Karpas-422 (cell line): ENCODE data around the gene NUP62CL. TPM values are rescaled to one million over a fixed set of nuclear protein-coding genes. Genes with fewer than 3 reads are reported as not detected.
"Not testable (repeated sequence)": the region's sequence is repeated elsewhere in the genome, so short reads cannot be mapped to it uniquely, and the experiment has no call there.

Experiments used
- DNase-seq: peaks from one replicate; pipeline ENCODE4 v3.0.0-alpha.2; 2015
- H2AFZ ChIP-seq: fragments of 200-600 bp; sonication (generic); 2 replicates; pipeline ENCODE4 v1.6.1; 2014; ENCODE audit warnings: antibody characterized with exemption, low read length, mixed read lengths
- H3K27ac ChIP-seq: fragments of 200-600 bp; sonication (generic); 2 replicates; pipeline ENCODE4 v1.5.1; 2014; ENCODE audit warnings: mild to moderate bottlenecking, low read length, moderate library complexity
- H3K27me3 ChIP-seq: fragments of 200-600 bp; sonication (generic); 2 replicates; pipeline ENCODE4 v1.6.1; 2014; ENCODE audit warnings: low read length, mixed read lengths
- H3K36me3 ChIP-seq: fragments of 200-600 bp; sonication (generic); 2 replicates; pipeline ENCODE4 v1.6.1; 2014; ENCODE audit warnings: low read length, mixed read lengths; ENCODE audit not compliant: insufficient read depth
- H3K4me1 ChIP-seq: fragments of 200-600 bp; sonication (generic); 2 replicates; pipeline ENCODE4 v1.6.1; 2014; ENCODE audit warnings: mild to moderate bottlenecking, low read length, mixed read lengths
- H3K4me2 ChIP-seq: fragments of 200-600 bp; sonication (generic); 2 replicates; pipeline ENCODE4 v1.6.1; 2014; ENCODE audit warnings: low read length, low read depth, mild to moderate bottlenecking; ENCODE audit not compliant: poor library complexity, severe bottlenecking
- H3K4me3 ChIP-seq: fragments of 200-600 bp; sonication (generic); 2 replicates; pipeline ENCODE4 v1.5.1; 2014; ENCODE audit warnings: mild to moderate bottlenecking, antibody characterized with exemption, low read length, mixed read lengths
- H3K79me2 ChIP-seq: fragments of 200-600 bp; sonication (generic); 2 replicates; pipeline ENCODE4 v1.6.1; 2014; ENCODE audit warnings: mild to moderate bottlenecking, low read length, mixed read lengths
- H3K9ac ChIP-seq: fragments of 200-600 bp; sonication (generic); 2 replicates; pipeline ENCODE4 v1.6.0; 2014; ENCODE audit warnings: low read length
- H3K9me2 ChIP-seq: fragments of 200-600 bp; sonication (generic), shearing (Covaris generic); replicated peaks from 2 replicates; pipeline ENCODE4 v1.6.0; 2014; ENCODE audit warnings: mild to moderate bottlenecking, low read length, moderate library complexity; ENCODE audit not compliant: insufficient read depth
- H3K9me3 ChIP-seq: fragments of 300-700, 200-600 bp; sonication (generic); 2 replicates; pipeline ENCODE4 v1.6.1; 2014; ENCODE audit warnings: low read length, mixed read lengths
- H4K20me1 ChIP-seq: fragments of 200-600 bp; sonication (generic); 2 replicates; pipeline ENCODE4 v1.6.1; 2014; ENCODE audit warnings: mild to moderate bottlenecking, antibody characterized with exemption, low read length, low read depth; ENCODE audit not compliant: insufficient read depth
- total RNA-seq: library from RNA; depleted of rRNA; stranded (reverse); fragments of >200 nt; shearing (Covaris generic); gene quantifications from 2 replicates; pipeline ENCODE4 v1.2.3, GENCODE V29; 2014; ENCODE audit warnings: low replicate concordance

The NUP62CL gene
- total RNA-seq, 1 experiment from 2014 or later, result 21.2 TPM

DNA sequence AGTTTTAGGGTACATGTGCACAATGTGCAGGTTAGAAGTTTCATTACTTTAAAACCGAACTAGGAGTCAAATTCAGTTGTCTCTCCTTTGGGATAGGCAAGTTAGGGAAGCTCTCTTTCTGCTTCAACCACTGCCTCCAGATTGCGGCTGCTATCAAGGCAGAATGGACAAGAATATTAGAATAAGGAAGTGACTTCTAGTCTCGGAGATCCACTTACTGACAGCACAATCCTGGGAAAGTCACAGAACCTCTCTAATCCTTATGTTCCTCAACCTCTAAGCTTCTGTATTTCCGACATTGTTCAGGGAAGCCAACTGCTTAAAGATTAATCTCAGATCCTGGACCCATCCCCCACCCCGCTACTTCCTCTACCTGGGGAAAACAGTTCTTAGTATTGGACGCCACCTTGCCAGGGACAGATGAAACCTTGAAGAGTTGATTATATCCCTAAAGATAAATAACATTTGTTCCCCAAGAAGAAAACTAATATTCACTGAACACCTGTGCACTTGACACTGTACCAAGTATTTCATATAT, 2.1 kb downstream of the NUP62CL start:
- H3K9me2 ChIP-seq, result no peaks in the 10 kb centered on the region
- DNase-seq, result no peak
- H3K4me1 ChIP-seq, result peaks cover 10% of the 10 kb centered on the region
- no peak overlapping the region for H3K4me2 ChIP-seq
- H3K4me3 ChIP-seq, result no peak overlapping the region
- H4K20me1 ChIP-seq, result no peaks in the 10 kb centered on the region
- H3K9me3 ChIP-seq, result no peaks in the 10 kb centered on the region
- H3K27me3 ChIP-seq, result no peaks in the 10 kb centered on the region
- H2AFZ ChIP-seq, result no peak overlapping the region
- H3K79me2 ChIP-seq, result no peaks in the 10 kb centered on the region; the same call in 1 of the 2 replicates
- H3K9ac ChIP-seq, result no peak overlapping the region
- H3K27ac ChIP-seq, result no peak overlapping the region
- H3K36me3 ChIP-seq, result no peaks in the 10 kb centered on the region

DNA sequence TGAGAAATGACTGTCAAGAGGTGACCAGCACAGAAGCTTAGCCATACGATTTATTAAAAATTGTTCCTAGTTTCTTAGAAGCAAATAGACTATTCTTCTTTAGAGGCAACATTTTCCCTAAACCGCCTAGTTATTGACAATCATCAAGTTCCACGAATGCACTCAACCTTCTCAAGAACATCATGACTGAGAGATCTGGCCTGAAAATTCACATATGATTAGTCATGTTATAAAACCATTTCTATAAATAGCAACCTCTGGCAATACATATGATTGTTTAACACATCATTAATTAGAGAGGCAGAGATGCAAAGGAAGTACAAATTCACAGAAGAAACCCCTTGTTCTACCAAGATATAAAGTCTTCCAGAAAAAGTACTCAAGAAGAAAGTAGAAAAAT, 6.7 kb downstream of the NUP62CL start:
- H3K4me3 ChIP-seq, result no peak overlapping the region
- H3K36me3 ChIP-seq, result no peaks in the 10 kb centered on the region
- H3K79me2 ChIP-seq, result no peaks in the 10 kb centered on the region
- H3K9ac ChIP-seq, result no peak overlapping the region
- no peak overlapping the region for H3K4me2 ChIP-seq
- H2AFZ ChIP-seq, result no peak overlapping the region
- H3K27me3 ChIP-seq, result no peaks in the 10 kb centered on the region
- H3K27ac ChIP-seq, result no peak overlapping the region
- no peak for DNase-seq
- no peaks in the 10 kb centered on the region for H4K20me1 ChIP-seq
- H3K4me1 ChIP-seq, result no peaks in the 10 kb centered on the region
- H3K9me2 ChIP-seq, result no peaks in the 10 kb centered on the region
- no peaks in the 10 kb centered on the region for H3K9me3 ChIP-seq

DNA sequence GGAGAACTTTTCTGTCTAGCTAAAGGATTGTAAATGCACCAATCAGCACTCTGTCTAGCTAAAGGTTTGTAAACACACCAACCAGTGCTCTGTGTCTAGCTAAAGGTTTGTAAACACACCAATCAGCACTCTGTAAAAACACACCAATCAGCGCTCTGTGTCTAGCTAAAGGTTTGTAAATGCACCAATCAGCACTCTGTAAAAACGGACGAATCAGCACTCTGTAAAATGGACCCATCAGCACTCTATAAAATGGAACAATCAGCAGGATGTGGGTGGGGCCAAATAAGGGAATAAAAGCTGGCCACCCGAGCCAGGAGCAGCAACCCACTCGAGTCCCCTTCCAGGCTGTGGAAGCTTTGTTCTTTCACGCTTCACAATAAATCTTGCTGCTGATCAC, 8.2 kb downstream of the NUP62CL start:
- not testable (repeated sequence) for H4K20me1 ChIP-seq, H2AFZ ChIP-seq, H3K27me3 ChIP-seq, H3K27ac ChIP-seq, H3K9me3 ChIP-seq, H3K4me3 ChIP-seq, H3K36me3 ChIP-seq, H3K4me1 ChIP-seq, DNase-seq, H3K79me2 ChIP-seq, H3K9ac ChIP-seq, H3K4me2 ChIP-seq, H3K9me2 ChIP-seq

DNA sequence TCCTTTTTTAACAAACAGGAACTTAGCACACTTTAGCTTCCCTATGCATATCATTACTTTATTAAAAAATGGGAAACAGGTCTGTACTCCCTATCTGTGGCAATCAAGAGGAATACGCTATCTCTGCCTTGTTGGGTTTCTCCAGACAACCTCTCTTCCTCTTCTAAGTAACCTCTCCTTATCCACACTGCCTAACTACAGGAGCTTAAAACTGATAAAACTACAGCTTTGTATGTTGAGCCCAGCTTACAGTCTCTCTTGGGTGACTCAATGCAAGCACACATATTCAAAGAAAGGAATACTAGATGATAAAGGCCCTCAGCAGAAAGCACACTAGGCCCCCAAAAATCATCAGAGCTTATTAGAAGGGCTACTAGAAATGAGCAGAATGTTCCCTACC, 8.9 kb downstream of the NUP62CL start:
- H2AFZ ChIP-seq, result no peak overlapping the region
- H3K9ac ChIP-seq, result no peak overlapping the region
- H3K9me2 ChIP-seq, result no peaks in the 10 kb centered on the region
- no peaks in the 10 kb centered on the region for H3K79me2 ChIP-seq
- no peak overlapping the region for H3K4me3 ChIP-seq
- H3K36me3 ChIP-seq, result no peaks in the 10 kb centered on the region
- no peaks in the 10 kb centered on the region for H4K20me1 ChIP-seq
- H3K4me2 ChIP-seq, result no peak overlapping the region
- no peak overlapping the region for H3K27ac ChIP-seq
- DNase-seq, result no peak
- H3K27me3 ChIP-seq, result no peaks in the 10 kb centered on the region
- no peaks in the 10 kb centered on the region for H3K9me3 ChIP-seq
- no peaks in the 10 kb centered on the region for H3K4me1 ChIP-seq

GRCh38 chrX:107171369-107172102, 34.7 kb downstream of the NUP62CL start:
- Histone ChIP-seq H3K36me3 (no peaks in the 10 kb centered on the region), H3K79me2 (no peaks in the 10 kb centered on the region), H3K9me3 (no peaks in the 10 kb centered on the region), H4K20me1 (no peaks in the 10 kb centered on the region), H3K9ac (no peak overlapping the region), H3K27ac (no peak overlapping the region), H3K27me3 (no peaks in the 10 kb centered on the region), H2AFZ (no peak overlapping the region), H3K4me3 (no peak overlapping the region), H3K4me1 (no peaks in the 10 kb centered on the region), H3K9me2 (no peaks in the 10 kb centered on the region), H3K4me2 (no peak overlapping the region)
- no peak for DNase-seq

DNA sequence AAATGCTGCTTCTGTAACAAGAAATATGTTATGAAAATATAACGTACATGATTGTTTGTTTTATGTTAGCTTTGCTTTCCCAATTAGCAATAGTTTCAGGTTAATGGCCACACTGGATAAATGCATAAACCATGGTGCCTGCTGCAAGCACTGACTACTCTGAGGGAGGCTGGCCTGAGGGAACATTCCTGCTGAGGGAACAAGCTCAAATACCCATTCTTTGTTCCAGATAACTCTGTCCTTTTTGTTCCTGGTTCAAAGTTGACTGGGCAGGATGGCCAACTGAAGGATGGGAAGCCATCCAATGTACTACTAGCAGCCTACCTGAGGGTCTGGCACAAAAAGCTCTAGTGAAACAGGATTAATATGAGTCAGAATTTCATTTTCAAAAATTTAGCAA, 37.5 kb downstream of the NUP62CL start:
- H4K20me1 ChIP-seq, result no peaks in the 10 kb centered on the region
- no peak overlapping the region for H3K4me2 ChIP-seq
- no peaks in the 10 kb centered on the region for H3K27me3 ChIP-seq
- H2AFZ ChIP-seq, result no peak overlapping the region
- no peaks in the 10 kb centered on the region for H3K79me2 ChIP-seq
- no peaks in the 10 kb centered on the region for H3K9me3 ChIP-seq
- DNase-seq, result no peak
- no peaks in the 10 kb centered on the region for H3K9me2 ChIP-seq
- no peak overlapping the region for H3K4me3 ChIP-seq
- H3K4me1 ChIP-seq, result peaks cover 5% of the 10 kb centered on the region
- H3K36me3 ChIP-seq, result no peaks in the 10 kb centered on the region
- H3K9ac ChIP-seq, result no peak overlapping the region
- no peak overlapping the region for H3K27ac ChIP-seq

- H3K4me1 ChIP-seq, result peaks cover 5% of the 10 kb centered on the region
- no peaks in the 10 kb centered on the region for H4K20me1 ChIP-seq
- no peaks in the 10 kb centered on the region for H3K9me3 ChIP-seq
- H3K27me3 ChIP-seq, result no peaks in the 10 kb centered on the region
- no peak for DNase-seq
- H3K4me3 ChIP-seq, result no peak overlapping the region
- no peaks in the 10 kb centered on the region for H3K9me2 ChIP-seq
- no peak overlapping the region for H3K4me2 ChIP-seq
- H3K79me2 ChIP-seq, result no peaks in the 10 kb centered on the region
- no peak overlapping the region for H2AFZ ChIP-seq
- H3K9ac ChIP-seq, result no peak overlapping the region
- no peaks in the 10 kb centered on the region for H3K36me3 ChIP-seq
- no peak overlapping the region for H3K27ac ChIP-seq
Observed at GRCh38 chrX:107168257-107168656, 38.0 kb downstream of the NUP62CL start.

DNA sequence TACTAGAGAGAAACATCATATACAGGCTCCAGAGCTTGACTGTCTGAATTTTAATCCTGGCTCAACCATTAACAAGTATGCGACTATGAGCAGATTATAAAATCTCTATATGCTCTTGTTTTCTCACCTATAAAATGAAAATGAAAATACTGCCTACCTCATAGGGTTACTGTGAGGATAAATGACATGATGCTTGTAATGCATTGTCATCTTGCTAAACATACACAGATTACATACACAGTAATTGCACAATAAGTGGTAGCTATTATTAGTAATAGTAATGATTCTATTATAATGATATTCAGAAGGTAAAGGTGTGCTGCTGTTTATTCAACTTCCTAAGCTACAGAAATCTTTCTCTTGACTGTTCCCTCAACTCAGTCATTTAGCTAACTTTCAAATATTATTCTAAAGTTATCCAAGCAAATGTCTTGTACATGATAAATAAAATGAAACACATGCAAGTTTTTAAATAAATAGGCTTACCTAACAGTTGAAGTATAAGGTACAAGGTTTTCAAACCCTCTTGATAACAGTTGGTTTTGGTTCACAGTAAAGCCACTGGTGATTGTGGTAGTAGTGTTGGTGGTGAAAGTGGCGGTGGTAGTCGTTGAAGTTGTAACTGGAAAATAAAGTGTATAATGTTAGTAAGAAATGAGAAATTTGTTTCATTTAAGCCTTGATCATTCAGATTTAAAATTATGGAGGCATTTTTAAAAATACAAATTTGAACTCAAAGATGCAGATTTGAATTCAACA, 38.9 kb downstream of the NUP62CL start:
- DNase-seq, result no peak
- Histone ChIP-seq H3K27ac (no peak overlapping the region), H3K79me2 (no peaks in the 10 kb centered on the region), H4K20me1 (no peaks in the 10 kb centered on the region), H2AFZ (no peak overlapping the region), H3K27me3 (no peaks in the 10 kb centered on the region), H3K9me3 (no peaks in the 10 kb centered on the region), H3K9ac (no peak overlapping the region), H3K9me2 (no peaks in the 10 kb centered on the region), H3K4me1 (peaks cover 5% of the 10 kb centered on the region), H3K36me3 (no peaks in the 10 kb centered on the region), H3K4me3 (no peak overlapping the region), H3K4me2 (no peak overlapping the region)
